Panc1 (cell line): ENCODE measurements around the gene CYS1.

ENCODE experiments used
- CTCF ChIP-seq: fragments of 450-650 bp; IDR thresholded peaks from 2 replicates; pipeline ENCODE4 v1.5.1; 2017; ENCODE audit warnings: mild to moderate bottlenecking
- POLR2AphosphoS5 ChIP-seq: IDR thresholded peaks from 2 replicates; pipeline ENCODE4 v1.6.1; 2012; ENCODE audit warnings: mild to moderate bottlenecking, low read depth, low read length, moderate library complexity
- SIN3A ChIP-seq: IDR thresholded peaks from 2 replicates; pipeline ENCODE4 v1.6.1; 2012; ENCODE audit warnings: low read depth, mild to moderate bottlenecking, low read length, moderate library complexity, borderline replicate concordance; ENCODE audit not compliant: insufficient read depth
- TCF7L2 ChIP-seq: IDR thresholded peaks from 2 replicates; pipeline ENCODE4 v1.6.1; 2011; ENCODE audit warnings: mild to moderate bottlenecking, low read depth, low read length, inconsistent platforms
- TF ChIP-seq, protein P1 (sequence below), 2 experiments: IDR thresholded peaks; 2 replicates each; pipeline ENCODE4 v1.6.1; 2011 to 2012; ENCODE audit warnings: low read depth in 2 of 2, control low read depth in 1 of 2, low read length in 1 of 2, mild to moderate bottlenecking in 1 of 2, moderate library complexity in 1 of 2; ENCODE audit not compliant: insufficient read depth in 1 of 2

DNA sequence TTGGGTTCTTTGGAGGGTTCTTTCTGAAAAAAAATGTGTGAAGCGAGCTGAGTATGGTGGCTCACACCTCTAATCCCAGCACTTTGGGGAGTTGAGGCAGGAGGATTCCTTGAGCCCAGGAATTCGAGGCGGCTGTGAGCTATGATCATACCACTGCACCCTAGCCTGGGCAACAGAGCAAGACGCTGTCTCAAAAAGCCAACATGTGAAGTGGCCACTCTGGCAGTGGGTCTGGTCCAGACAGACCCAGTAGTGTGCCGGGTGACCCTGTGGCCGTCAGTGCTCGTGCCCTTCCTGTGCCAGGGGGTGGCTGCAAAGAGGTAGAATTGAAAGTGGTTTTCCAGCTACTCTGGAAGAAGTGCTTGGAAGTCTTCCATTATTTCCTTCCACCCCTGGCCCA, 25.2 kb downstream of the CYS1 start:
- TF ChIP-seq, protein P1, sequence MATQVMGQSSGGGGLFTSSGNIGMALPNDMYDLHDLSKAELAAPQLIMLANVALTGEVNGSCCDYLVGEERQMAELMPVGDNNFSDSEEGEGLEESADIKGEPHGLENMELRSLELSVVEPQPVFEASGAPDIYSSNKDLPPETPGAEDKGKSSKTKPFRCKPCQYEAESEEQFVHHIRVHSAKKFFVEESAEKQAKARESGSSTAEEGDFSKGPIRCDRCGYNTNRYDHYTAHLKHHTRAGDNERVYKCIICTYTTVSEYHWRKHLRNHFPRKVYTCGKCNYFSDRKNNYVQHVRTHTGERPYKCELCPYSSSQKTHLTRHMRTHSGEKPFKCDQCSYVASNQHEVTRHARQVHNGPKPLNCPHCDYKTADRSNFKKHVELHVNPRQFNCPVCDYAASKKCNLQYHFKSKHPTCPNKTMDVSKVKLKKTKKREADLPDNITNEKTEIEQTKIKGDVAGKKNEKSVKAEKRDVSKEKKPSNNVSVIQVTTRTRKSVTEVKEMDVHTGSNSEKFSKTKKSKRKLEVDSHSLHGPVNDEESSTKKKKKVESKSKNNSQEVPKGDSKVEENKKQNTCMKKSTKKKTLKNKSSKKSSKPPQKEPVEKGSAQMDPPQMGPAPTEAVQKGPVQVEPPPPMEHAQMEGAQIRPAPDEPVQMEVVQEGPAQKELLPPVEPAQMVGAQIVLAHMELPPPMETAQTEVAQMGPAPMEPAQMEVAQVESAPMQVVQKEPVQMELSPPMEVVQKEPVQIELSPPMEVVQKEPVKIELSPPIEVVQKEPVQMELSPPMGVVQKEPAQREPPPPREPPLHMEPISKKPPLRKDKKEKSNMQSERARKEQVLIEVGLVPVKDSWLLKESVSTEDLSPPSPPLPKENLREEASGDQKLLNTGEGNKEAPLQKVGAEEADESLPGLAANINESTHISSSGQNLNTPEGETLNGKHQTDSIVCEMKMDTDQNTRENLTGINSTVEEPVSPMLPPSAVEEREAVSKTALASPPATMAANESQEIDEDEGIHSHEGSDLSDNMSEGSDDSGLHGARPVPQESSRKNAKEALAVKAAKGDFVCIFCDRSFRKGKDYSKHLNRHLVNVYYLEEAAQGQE (IDR thresholded peaks at IDR 0.05; ENCODE audit: insufficient read depth in 1 of 2, low read depth in 2 of 2, low read length in 1 of 2): no peak
- TF ChIP-seq CTCF (no peak), POLR2AphosphoS5 (no peak), SIN3A (no peak), TCF7L2 (no peak)
